HCT116 (cell line): ENCODE data around the gene PGGT1B. TPM values are rescaled to one million over a fixed set of nuclear protein-coding genes. Genes with fewer than 3 reads are reported as not detected.

Experiments used
- ATAC-seq: fragments of 200-7000 bp; cut with Tn5 transposase; 2 replicates; pipeline ENCODE4 v1.9.1; 2020; ENCODE audit warnings: mild to moderate bottlenecking, moderate library complexity
- BruUV-seq: library from RNA; stranded (reverse); fragments of 400-500 nt; replicated peaks from 2 replicates; lab custom pipeline; 2021; lab: Mats Ljungman, UMichigan
- CTCF ChIA-PET: fragments of 300-600 bp; sonication (Branson Sonifier 250); formaldehyde crosslinking; loops from one replicate; lab custom pipeline; 2021; ENCODE audit warnings: antibody characterized with exemption; lab: Charles Lee
- POLR2A ChIA-PET: fragments of 300-600, 350-600 bp; sonication (Branson Sonifier 250); formaldehyde crosslinking; loops from one replicate; lab custom pipeline; 2021; ENCODE audit warnings: antibody characterized with exemption; lab: Charles Lee
- RAD21 ChIA-PET, 2 experiments: fragments of 300-600 bp; sonication (Branson Sonifier 250); formaldehyde crosslinking; loops; one replicate each; lab custom pipeline; 2023; ENCODE audit warnings: low total read pairs in 2 of 2; ENCODE audit not compliant: uncharacterized antibody in 2 of 2, unreplicated experiment in 2 of 2, low non-redundant PET in 1 of 2; lab: Charles Lee
- DNase-seq: peaks from one replicate; pipeline ENCODE4 v3.0.0-alpha.2; 2010; ENCODE audit warnings: low read depth, low spot score
- H2AFZ ChIP-seq: fragments of 200-600 bp; shearing (Covaris generic), sonication (generic); 2 replicates; pipeline ENCODE4 v1.6.1; 2017; ENCODE audit warnings: low read depth, mixed run types, mixed read lengths, antibody characterized with exemption, low read length; ENCODE audit not compliant: poor library complexity, severe bottlenecking
- H3K27ac ChIP-seq: 2 replicates; pipeline ENCODE4 v1.5.1; 2012; ENCODE audit warnings: low read depth, low read length
- H3K27me3 ChIP-seq: fragments of 200-600 bp; sonication (generic); 2 replicates; pipeline ENCODE4 v1.6.1; 2016; ENCODE audit warnings: mixed run types, low read length, mixed read lengths; ENCODE audit not compliant: insufficient read depth
- H3K36me3 ChIP-seq, 2 experiments: fragments of 200-500 bp in 1 of 2; fragments of 200-600 bp in 1 of 2; sonication (Bioruptor generic) in 1 of 2; sonication (generic) in 1 of 2; 2 replicates each; pipeline versions ENCODE4 v1.5.1 to v1.6.1; 2014 to 2016; ENCODE audit warnings: low read length in 2 of 2, inconsistent platforms in 1 of 2, mixed read lengths in 1 of 2, mixed run types in 1 of 2; ENCODE audit not compliant: insufficient read depth in 2 of 2, control insufficient read depth in 1 of 2
- H3K4me1 ChIP-seq, 2 experiments: fragments of 200-600 bp in 1 of 2; sonication (generic) in 1 of 2; 2 replicates each; pipeline versions ENCODE4 v1.5.1 to v1.6.1; 2012 to 2017; ENCODE audit warnings: low read length in 2 of 2, inconsistent platforms in 1 of 2, mild to moderate bottlenecking in 1 of 2, mixed read lengths in 1 of 2, mixed run types in 1 of 2, moderate library complexity in 1 of 2; ENCODE audit not compliant: insufficient read depth in 2 of 2, control insufficient read depth in 1 of 2
- H3K4me2 ChIP-seq: fragments of 200-600 bp; sonication (generic); 2 replicates; pipeline ENCODE4 v1.6.1; 2017; ENCODE audit warnings: mixed run types, low read length, mixed read lengths
- H3K4me3 ChIP-seq, 2 experiments: fragments of 200-600 bp in 1 of 2; sonication (generic) in 1 of 2; replicated peaks in 1 of 2; 2 replicates each; pipeline ENCODE4 v1.5.1; 2011 to 2016; ENCODE audit warnings: low read length in 2 of 2, control low read depth in 1 of 2, low read depth in 1 of 2, mild to moderate bottlenecking in 1 of 2, mixed read lengths in 1 of 2, mixed run types in 1 of 2
- H3K79me2 ChIP-seq: fragments of 200-600 bp; sonication (generic); 2 replicates; pipeline ENCODE4 v1.6.1; 2017; ENCODE audit warnings: mild to moderate bottlenecking, mixed run types, low read length, moderate library complexity, mixed read lengths; ENCODE audit not compliant: insufficient read depth
- H3K9ac ChIP-seq: fragments of 200-600 bp; sonication (generic); 2 replicates; pipeline ENCODE4 v1.6.1; 2016; ENCODE audit warnings: low read length, mixed read lengths
- H3K9me2 ChIP-seq: fragments of 200-600 bp; sonication (generic), shearing (Covaris generic); 2 replicates; pipeline ENCODE4 v1.6.1; 2017; ENCODE audit warnings: mixed run types, mild to moderate bottlenecking, moderate library complexity; ENCODE audit not compliant: insufficient read depth
- H3K9me3 ChIP-seq, 2 experiments: fragments of 200-500 bp in 1 of 2; fragments of 200-600 bp in 1 of 2; sonication (Bioruptor generic) in 1 of 2; sonication (generic) in 1 of 2; 2 replicates each; pipeline ENCODE4 v1.6.1; 2014 to 2017; ENCODE audit warnings: low read length in 2 of 2, mixed read lengths in 2 of 2, inconsistent platforms in 1 of 2, low read depth in 1 of 2, mild to moderate bottlenecking in 1 of 2, mixed run types in 1 of 2, moderate library complexity in 1 of 2; ENCODE audit not compliant: control insufficient read depth in 1 of 2, insufficient read depth in 1 of 2
- H4K20me1 ChIP-seq: fragments of 200-600 bp; sonication (generic), shearing (Covaris generic); 2 replicates; pipeline ENCODE4 v1.6.1; 2017; ENCODE audit warnings: mixed run types, mild to moderate bottlenecking, moderate library complexity; ENCODE audit not compliant: insufficient read depth
- CBX3 ChIP-seq: IDR thresholded peaks from 2 replicates; pipeline ENCODE4 v1.6.1; 2012; ENCODE audit warnings: low read depth
- CEBPB ChIP-seq: IDR thresholded peaks from 2 replicates; pipeline ENCODE4 v1.6.1; 2012; ENCODE audit warnings: low read depth
- EGR1 ChIP-seq: IDR thresholded peaks from 2 replicates; pipeline ENCODE4 v1.6.1; 2012; ENCODE audit warnings: low read depth
- ELF1 ChIP-seq: IDR thresholded peaks from 2 replicates; pipeline ENCODE4 v1.6.1; 2012; ENCODE audit warnings: low read depth, borderline replicate concordance
- EZH2 ChIP-seq: fragments of 200-600 bp; sonication (generic); IDR thresholded peaks from 2 replicates; pipeline ENCODE4 v1.6.1; 2017; ENCODE audit warnings: antibody characterized with exemption, mixed run types
- EZH2phosphoT487 ChIP-seq: fragments of 200-600 bp; IDR thresholded peaks from 2 replicates; pipeline ENCODE4 v1.6.1; 2018; ENCODE audit warnings: antibody characterized with exemption, borderline replicate concordance
- FOSL1 ChIP-seq: IDR thresholded peaks from 2 replicates; pipeline ENCODE4 v1.6.1; 2012; ENCODE audit warnings: low read depth
- JUND ChIP-seq: IDR thresholded peaks from 2 replicates; pipeline ENCODE4 v1.6.1; 2012
- POLR2A ChIP-seq: IDR thresholded peaks from 2 replicates; pipeline ENCODE4 v1.7.0; 2011; ENCODE audit warnings: borderline replicate concordance; ENCODE audit not compliant: insufficient read depth, insufficient read length; ENCODE audit errors: extremely low read depth
- RAD21 ChIP-seq: IDR thresholded peaks from 2 replicates; pipeline ENCODE4 v1.6.1; 2012; ENCODE audit warnings: low read depth, mild to moderate bottlenecking
- SRF ChIP-seq: IDR thresholded peaks from 2 replicates; pipeline ENCODE4 v1.6.1; 2012; ENCODE audit warnings: low read depth
- YY1 ChIP-seq: IDR thresholded peaks from 2 replicates; pipeline ENCODE4 v1.6.1; 2011; ENCODE audit warnings: low read length, low read depth, moderate library complexity, mild to moderate bottlenecking; ENCODE audit not compliant: insufficient replicate concordance; ENCODE audit errors: extremely low read depth
- ZBTB33 ChIP-seq: IDR thresholded peaks from 2 replicates; pipeline ENCODE4 v1.6.1; 2011; ENCODE audit warnings: mild to moderate bottlenecking, low read length, moderate library complexity; ENCODE audit not compliant: insufficient replicate concordance; ENCODE audit errors: extremely low read depth
- ZFX ChIP-seq: fragments of 450-650 bp; IDR thresholded peaks from 2 replicates; pipeline ENCODE4 v1.6.1; 2017
- intact Hi-C: fragments of 100-400 bp; cut with micrococcal nuclease; formaldehyde crosslinking; loops from 2 replicates; pipeline ENCODE4 v1.10.0; 2022
- total RNA-seq: library from RNA; stranded (reverse); gene quantifications from one replicate; pipeline ENCODE4 v1.2.1, GENCODE V29; 2021; ENCODE audit not compliant: unreplicated experiment
- TF ChIP-seq, protein P1 (sequence below): IDR thresholded peaks from 2 replicates; pipeline ENCODE4 v1.6.1; 2012; ENCODE audit warnings: low read depth
- TF ChIP-seq, protein P2 (sequence below): IDR thresholded peaks from 2 replicates; pipeline ENCODE4 v1.6.1; 2012

PGGT1B gene
- total RNA-seq, 1 experiment from 2014 or later: 45.8 TPM

- intact Hi-C loops: no loop called here
- H3K9me2 ChIP-seq: no peaks in the 10 kb centered on the region
- H3K9me3 ChIP-seq: peaks cover 0 to 3% of the 10 kb centered on the region in 2 experiments; a peak in 1 of 4 replicates
- no peaks in the 10 kb centered on the region for H3K79me2 ChIP-seq
- H3K9ac ChIP-seq: no peak overlapping the region
- no peaks in the 10 kb centered on the region for H4K20me1 ChIP-seq
- no peak for DNase-seq
- H3K27me3 ChIP-seq: no peaks in the 10 kb centered on the region
- no peak overlapping the region for H3K4me2 ChIP-seq
- no peak overlapping the region for H3K4me3 ChIP-seq
- no peak for TF ChIP-seq POLR2A
- TF ChIP-seq, protein P1, sequence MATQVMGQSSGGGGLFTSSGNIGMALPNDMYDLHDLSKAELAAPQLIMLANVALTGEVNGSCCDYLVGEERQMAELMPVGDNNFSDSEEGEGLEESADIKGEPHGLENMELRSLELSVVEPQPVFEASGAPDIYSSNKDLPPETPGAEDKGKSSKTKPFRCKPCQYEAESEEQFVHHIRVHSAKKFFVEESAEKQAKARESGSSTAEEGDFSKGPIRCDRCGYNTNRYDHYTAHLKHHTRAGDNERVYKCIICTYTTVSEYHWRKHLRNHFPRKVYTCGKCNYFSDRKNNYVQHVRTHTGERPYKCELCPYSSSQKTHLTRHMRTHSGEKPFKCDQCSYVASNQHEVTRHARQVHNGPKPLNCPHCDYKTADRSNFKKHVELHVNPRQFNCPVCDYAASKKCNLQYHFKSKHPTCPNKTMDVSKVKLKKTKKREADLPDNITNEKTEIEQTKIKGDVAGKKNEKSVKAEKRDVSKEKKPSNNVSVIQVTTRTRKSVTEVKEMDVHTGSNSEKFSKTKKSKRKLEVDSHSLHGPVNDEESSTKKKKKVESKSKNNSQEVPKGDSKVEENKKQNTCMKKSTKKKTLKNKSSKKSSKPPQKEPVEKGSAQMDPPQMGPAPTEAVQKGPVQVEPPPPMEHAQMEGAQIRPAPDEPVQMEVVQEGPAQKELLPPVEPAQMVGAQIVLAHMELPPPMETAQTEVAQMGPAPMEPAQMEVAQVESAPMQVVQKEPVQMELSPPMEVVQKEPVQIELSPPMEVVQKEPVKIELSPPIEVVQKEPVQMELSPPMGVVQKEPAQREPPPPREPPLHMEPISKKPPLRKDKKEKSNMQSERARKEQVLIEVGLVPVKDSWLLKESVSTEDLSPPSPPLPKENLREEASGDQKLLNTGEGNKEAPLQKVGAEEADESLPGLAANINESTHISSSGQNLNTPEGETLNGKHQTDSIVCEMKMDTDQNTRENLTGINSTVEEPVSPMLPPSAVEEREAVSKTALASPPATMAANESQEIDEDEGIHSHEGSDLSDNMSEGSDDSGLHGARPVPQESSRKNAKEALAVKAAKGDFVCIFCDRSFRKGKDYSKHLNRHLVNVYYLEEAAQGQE: no peak
- TF ChIP-seq EZH2: no peak
- TF ChIP-seq SRF: no peak
- TF ChIP-seq JUND: no peak
- no peak for TF ChIP-seq EGR1
- TF ChIP-seq EZH2phosphoT487: no peak
- no peak for TF ChIP-seq RAD21
- TF ChIP-seq ZBTB33: no peak
- TF ChIP-seq ELF1: no peak
- TF ChIP-seq ZFX: no peak
- TF ChIP-seq, protein P2, sequence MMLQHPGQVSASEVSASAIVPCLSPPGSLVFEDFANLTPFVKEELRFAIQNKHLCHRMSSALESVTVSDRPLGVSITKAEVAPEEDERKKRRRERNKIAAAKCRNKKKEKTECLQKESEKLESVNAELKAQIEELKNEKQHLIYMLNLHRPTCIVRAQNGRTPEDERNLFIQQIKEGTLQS: no peak
- no peak for TF ChIP-seq CBX3
- no peak for TF ChIP-seq CEBPB
- TF ChIP-seq FOSL1: no peak
- no peak for TF ChIP-seq YY1
- POLR2A ChIA-PET: no interaction called here
- no peaks in the 10 kb centered on the region for H3K36me3 ChIP-seq
- no peak overlapping the region for H3K27ac ChIP-seq
- CTCF ChIA-PET: no interaction called here
- no peak overlapping the region for H2AFZ ChIP-seq
- RAD21 ChIA-PET: no interaction called here
- no peak for ATAC-seq
- peaks cover 11 to 17% of the 10 kb centered on the region in 2 experiments; a peak in 3 of 4 replicates for H3K4me1 ChIP-seq
- no TSS peak for BruUV-seq
These were observed 96.9 kb downstream of the PGGT1B start for GRCh38 chr5:115165790-115166189.
